Parathyroid adenoma (tissue), 2 donors: ENCODE results near the gene MYO15B.

ENCODE experiments used
- H2AFZ ChIP-seq: fragments of 300-600 bp; sonication (generic); one replicate; pipeline ENCODE4 v1.7.0; 2017; ENCODE audit warnings: antibody characterized with exemption, mild to moderate bottlenecking
- H3K27ac ChIP-seq: fragments of 300-600 bp; sonication (generic); one replicate; pipeline ENCODE4 v1.7.0; 2017
- H3K27me3 ChIP-seq: fragments of 300-600 bp; sonication (generic); one replicate; pipeline ENCODE4 v1.7.0; 2017; ENCODE audit warnings: low read length; ENCODE audit not compliant: control insufficient read depth, insufficient read depth
- H3K36me3 ChIP-seq: fragments of 300-600 bp; sonication (generic); one replicate; pipeline ENCODE4 v1.7.0; 2017; ENCODE audit warnings: low read length; ENCODE audit not compliant: control insufficient read depth, insufficient read depth
- H3K4me1 ChIP-seq: fragments of 300-600 bp; sonication (generic); one replicate; pipeline ENCODE4 v1.7.0; 2017; ENCODE audit warnings: control low read depth
- H3K4me2 ChIP-seq: fragments of 300-600 bp; sonication (generic); one replicate; pipeline ENCODE4 v1.7.0; 2017; ENCODE audit warnings: low read length
- H3K4me3 ChIP-seq: fragments of 300-600 bp; sonication (generic); one replicate; pipeline ENCODE4 v1.7.0; 2017; ENCODE audit warnings: low read depth, low read length
- H3K79me2 ChIP-seq: fragments of 300-600 bp; sonication (generic); one replicate; pipeline ENCODE4 v1.7.0; 2017; ENCODE audit warnings: control low read depth
- H3K9ac ChIP-seq: fragments of 300-600 bp; sonication (generic); one replicate; pipeline ENCODE4 v1.7.0; 2017; ENCODE audit warnings: mild to moderate bottlenecking
- H3K9me3 ChIP-seq: fragments of 300-600 bp; sonication (generic); one replicate; pipeline ENCODE4 v1.7.0; 2017; ENCODE audit warnings: low read length; ENCODE audit not compliant: control insufficient read depth
- TF ChIP-seq, protein P1 (sequence below): fragments of 300-600 bp; sonication (generic); IDR thresholded peaks from one replicate; pipeline ENCODE4 v1.7.0; 2017; ENCODE audit warnings: antibody characterized with exemption, mild to moderate bottlenecking
- donor health status: primary hyperparathyroidism.

The MYO15B gene

DNA sequence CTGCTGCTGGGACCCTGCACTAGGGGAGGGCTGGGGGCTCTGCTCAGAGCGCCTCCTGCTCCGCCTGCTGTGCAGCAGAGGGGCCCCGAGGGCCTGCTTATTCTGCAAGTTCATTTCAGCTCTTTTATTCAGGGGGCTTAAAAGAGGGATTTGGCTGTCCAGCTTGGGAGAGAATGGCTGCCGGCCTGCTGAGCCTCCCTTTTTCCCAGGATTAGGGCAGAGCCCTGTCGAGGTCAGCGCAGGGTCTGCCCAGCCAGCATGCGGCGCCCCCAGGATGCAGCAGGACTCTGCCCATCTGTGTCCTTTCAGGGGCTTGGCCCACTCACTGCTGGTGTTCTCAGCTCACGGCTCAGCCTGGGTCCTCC is 46.8 kb downstream of the MYO15B start:
- peaks cover 21% of the 10 kb centered on the region for H3K4me1 ChIP-seq

DNA sequence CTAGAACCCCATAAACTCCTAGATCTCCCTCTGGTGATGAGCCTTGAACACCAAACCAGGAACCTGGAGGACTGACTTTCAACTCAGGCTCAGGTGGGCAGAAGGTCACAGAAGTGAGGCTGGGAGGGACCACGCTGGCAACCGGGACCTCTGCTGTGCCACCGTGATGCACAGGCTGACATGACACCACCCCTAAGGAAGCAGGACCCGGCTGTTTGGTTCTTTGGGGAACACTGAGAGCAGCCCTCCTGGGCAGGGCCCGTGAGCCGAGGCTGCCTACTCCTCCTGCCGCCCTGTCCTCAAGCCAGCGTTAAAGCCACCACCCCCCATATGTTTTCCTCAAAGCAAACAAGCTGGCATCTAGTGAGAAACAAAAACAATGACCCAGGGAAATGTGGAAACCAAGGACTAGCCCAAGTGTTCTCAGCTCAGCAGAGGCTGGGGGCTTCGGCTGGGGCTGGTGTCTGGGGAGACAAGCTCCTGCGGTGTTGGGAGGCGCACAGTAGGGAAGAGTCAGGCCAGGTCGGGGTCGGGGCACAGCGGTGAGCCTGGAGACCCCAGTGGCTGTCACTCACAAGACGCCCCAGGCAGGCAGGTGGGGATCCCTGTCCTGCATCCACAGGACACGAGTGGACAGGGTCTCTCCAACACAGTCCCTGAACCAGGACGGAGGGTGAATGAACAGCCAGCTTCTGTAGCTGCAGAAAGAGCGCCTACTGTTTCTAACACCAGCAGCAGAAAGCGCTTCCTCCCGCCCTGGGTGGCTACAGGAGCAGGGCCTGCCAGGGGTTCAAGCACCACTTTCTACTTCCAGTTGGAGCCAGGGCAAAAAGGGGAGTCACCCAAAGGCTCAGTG is 47.4 kb downstream of the MYO15B start:
- Histone ChIP-seq H3K27ac (peak overlapping the region; percentile 93), H3K9me3 (no peaks in the 10 kb centered on the region), H2AFZ (no peak overlapping the region), H3K4me2 (no peak overlapping the region), H3K36me3 (no peaks in the 10 kb centered on the region), H3K27me3 (no peaks in the 10 kb centered on the region), H3K9ac (no peak overlapping the region), H3K79me2 (peaks cover 2% of the 10 kb centered on the region), H3K4me3 (no peak overlapping the region), H3K4me1 (peaks cover 26% of the 10 kb centered on the region)
- TF ChIP-seq, protein P1, sequence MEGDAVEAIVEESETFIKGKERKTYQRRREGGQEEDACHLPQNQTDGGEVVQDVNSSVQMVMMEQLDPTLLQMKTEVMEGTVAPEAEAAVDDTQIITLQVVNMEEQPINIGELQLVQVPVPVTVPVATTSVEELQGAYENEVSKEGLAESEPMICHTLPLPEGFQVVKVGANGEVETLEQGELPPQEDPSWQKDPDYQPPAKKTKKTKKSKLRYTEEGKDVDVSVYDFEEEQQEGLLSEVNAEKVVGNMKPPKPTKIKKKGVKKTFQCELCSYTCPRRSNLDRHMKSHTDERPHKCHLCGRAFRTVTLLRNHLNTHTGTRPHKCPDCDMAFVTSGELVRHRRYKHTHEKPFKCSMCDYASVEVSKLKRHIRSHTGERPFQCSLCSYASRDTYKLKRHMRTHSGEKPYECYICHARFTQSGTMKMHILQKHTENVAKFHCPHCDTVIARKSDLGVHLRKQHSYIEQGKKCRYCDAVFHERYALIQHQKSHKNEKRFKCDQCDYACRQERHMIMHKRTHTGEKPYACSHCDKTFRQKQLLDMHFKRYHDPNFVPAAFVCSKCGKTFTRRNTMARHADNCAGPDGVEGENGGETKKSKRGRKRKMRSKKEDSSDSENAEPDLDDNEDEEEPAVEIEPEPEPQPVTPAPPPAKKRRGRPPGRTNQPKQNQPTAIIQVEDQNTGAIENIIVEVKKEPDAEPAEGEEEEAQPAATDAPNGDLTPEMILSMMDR, result no peak

More for the DNA sequence above, 46.8 kb downstream of the MYO15B start:
- H3K36me3 ChIP-seq, result no peaks in the 10 kb centered on the region
- H3K4me3 ChIP-seq, result no peak overlapping the region
- peak overlapping the region; percentile 52 for H3K4me2 ChIP-seq
- no peak overlapping the region for H2AFZ ChIP-seq
- H3K9me3 ChIP-seq, result no peaks in the 10 kb centered on the region
- no peaks in the 10 kb centered on the region for H3K27me3 ChIP-seq
- H3K27ac ChIP-seq, result peak overlapping the region; percentile 93
- H3K79me2 ChIP-seq, result peaks cover 2% of the 10 kb centered on the region
- no peak overlapping the region for H3K9ac ChIP-seq
- TF ChIP-seq, protein P1, result no peak

DNA sequence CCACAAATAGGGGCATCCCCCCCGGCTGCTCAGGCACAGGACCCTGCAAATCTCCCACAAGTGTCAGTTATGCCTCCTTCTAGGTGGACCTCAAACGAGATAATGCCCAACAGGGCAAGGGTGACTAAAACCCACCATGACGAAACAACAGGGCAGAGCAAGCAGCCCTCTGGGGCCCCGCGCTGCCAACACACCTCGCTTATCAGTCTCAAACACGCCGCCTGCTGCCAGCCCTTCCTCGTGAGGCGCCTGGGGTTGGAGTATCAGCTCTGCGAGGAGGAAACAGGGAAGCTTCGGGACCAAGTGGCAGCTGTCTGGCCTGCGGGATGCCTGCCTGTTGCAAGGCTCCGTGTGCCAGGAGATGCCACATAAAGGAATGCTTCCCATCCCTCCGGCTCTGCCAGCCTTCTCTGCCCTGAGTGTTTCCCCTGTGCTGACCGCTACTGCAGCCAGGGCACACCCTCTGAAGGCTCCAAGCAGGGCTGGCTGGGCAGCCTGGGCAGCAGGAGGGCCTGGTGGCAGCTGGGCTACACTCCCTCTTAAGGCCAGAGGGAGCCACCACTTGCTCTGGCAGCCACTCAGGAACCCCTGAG is 48.1 kb downstream of the MYO15B start:
- peaks cover 31% of the 10 kb centered on the region for H3K4me1 ChIP-seq
- no peaks in the 10 kb centered on the region for H3K9me3 ChIP-seq
- no peak overlapping the region for H3K4me2 ChIP-seq
- no peak overlapping the region for H3K27ac ChIP-seq
- no peaks in the 10 kb centered on the region for H3K36me3 ChIP-seq
- no peak overlapping the region for H3K9ac ChIP-seq
- H3K79me2 ChIP-seq, result peaks cover 2% of the 10 kb centered on the region
- TF ChIP-seq, protein P1, result no peak
- H3K4me3 ChIP-seq, result no peak overlapping the region
- H2AFZ ChIP-seq, result no peak overlapping the region
- H3K27me3 ChIP-seq, result no peaks in the 10 kb centered on the region

DNA sequence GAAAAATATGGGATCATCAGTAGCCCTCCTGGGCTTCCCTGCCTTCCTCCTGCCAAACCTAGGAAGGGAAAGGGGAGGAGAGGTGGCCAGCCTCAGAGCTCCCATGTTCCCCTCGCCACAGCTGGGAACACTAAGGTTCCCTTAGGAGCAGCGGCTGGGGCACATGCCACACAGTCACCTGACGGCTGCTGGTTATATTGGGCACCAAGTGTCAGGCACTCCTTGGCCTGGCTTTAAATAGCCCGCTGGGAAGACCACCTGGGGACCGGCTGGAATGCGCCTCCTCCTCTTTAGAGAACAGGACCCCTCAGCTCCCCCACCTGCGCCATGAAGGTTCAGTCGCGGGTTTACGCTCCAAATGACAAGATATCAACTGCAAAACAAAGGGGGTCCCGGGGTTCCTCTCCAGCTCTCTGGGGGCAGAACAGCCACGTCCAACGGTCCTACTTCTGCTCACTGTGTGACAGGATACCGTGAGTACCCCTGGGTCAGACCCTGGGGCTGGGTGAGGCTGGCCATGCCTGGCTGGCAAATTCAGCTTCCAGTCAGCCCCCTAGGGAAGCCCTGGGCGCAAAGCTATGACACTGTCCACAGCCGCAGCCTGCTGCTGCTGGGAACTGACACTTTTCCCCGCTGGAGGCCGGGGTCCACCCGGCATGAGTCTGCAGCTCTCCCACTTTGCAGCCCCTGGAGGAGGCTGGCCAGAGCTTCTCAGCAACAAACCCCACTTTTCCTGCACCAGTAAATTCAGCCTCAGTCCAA is 49.0 kb downstream of the MYO15B start:
- Histone ChIP-seq H3K9me3 (no peaks in the 10 kb centered on the region), H3K4me1 (peaks cover 39% of the 10 kb centered on the region), H2AFZ (no peak overlapping the region), H3K27me3 (no peaks in the 10 kb centered on the region), H3K79me2 (peaks cover 2% of the 10 kb centered on the region), H3K4me2 (no peak overlapping the region), H3K36me3 (no peaks in the 10 kb centered on the region), H3K4me3 (no peak overlapping the region), H3K9ac (no peak overlapping the region), H3K27ac (no peak overlapping the region)
- TF ChIP-seq, protein P1, result no peak
